PC-3 (cell line): ENCODE measurements around the gene PCTP.

Experiments used
- CTCF ChIP-seq: fragments of 300-600 bp; sonication (generic); conservative IDR thresholded peaks from 2 replicates; pipeline ENCODE4 v1.5.1; 2017; ENCODE audit warnings: antibody characterized with exemption, low read depth, mild to moderate bottlenecking, low read length
- EZH2 ChIP-seq: fragments of 300-600 bp; sonication (generic); IDR thresholded peaks from one replicate; pipeline ENCODE4 v1.6.1; 2017; ENCODE audit warnings: antibody characterized with exemption, mild to moderate bottlenecking, low read length; ENCODE audit not compliant: unreplicated experiment
- EZH2phosphoT487 ChIP-seq: fragments of 300-600 bp; sonication (generic); IDR thresholded peaks from 2 replicates; pipeline ENCODE4 v1.6.1; 2018; ENCODE audit warnings: mild to moderate bottlenecking, antibody characterized with exemption, low read length, borderline replicate concordance

GRCh38 chr17:55818026-55818425 is 67.2 kb downstream of the PCTP start:
- TF ChIP-seq CTCF, result no peak
- TF ChIP-seq EZH2, result no peak
- TF ChIP-seq EZH2phosphoT487, result no peak
